Stimulated activated naive CD4-positive, alpha-beta T cell treated with Interleukin-2 at 50 U/mL for 16 hours (primary cell): ENCODE results near the gene ATRIP.
A peak's percentile ranks its signal among the peaks of the same experiment; 100 is the strongest.
"Not testable (repeated sequence)": the region's sequence is repeated elsewhere in the genome, so short reads cannot be mapped to it uniquely, and the experiment has no call there.

Experiments
- DNase-seq: peaks from one replicate; lab custom pipeline; 2025; lab: John Stamatoyannopoulos, UW

Gene ATRIP

DNA sequence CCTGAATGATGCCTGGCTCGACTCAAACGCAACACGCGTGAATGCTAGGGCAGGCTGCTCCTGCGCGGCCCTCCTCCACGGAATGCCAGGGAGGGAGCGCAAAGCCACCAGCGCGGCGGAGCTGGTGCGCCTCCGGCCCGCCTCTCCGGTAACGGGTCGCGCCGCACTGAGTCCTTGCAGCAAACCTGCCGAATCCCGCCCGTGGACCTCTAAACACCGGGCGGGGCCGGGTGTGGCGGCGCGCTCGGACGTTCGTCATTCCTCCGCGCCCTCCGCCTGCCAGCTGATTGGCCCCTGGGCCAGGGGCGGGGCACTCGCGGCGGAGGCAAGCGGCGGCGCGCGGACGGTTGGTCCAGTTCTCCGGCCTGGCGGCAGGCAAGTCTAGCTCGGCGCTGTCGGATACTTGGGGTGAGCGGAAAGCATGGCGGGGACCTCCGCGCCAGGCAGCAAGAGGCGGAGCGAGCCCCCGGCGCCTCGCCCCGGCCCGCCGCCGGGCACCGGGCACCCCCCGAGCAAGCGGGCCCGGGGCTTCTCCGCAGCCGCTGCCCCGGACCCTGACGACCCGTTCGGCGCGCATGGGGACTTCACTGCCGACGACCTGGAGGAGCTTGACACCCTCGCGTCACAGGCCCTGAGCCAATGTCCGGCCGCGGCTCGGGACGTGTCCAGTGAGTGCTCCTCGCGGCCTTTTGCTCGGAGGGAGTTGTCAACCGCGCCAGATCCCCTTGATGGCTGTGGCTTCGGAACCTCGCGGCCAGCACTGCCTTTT lies at the start of gene ATRIP:
Gene ATRIP (plus strand): TSS at position 313 of the 769 bp plus-strand sequence. CDS start 109 bp downstream, at position 422.
- peak; percentile 82 for DNase-seq

GRCh38 chr3:48397767-48398681 lies 48.5 kb upstream of the ATRIP start:
- DNase-seq = no peak

GRCh38 chr3:48398701-48399386 lies 47.7 kb upstream of the ATRIP start:
- no peak for DNase-seq

DNA sequence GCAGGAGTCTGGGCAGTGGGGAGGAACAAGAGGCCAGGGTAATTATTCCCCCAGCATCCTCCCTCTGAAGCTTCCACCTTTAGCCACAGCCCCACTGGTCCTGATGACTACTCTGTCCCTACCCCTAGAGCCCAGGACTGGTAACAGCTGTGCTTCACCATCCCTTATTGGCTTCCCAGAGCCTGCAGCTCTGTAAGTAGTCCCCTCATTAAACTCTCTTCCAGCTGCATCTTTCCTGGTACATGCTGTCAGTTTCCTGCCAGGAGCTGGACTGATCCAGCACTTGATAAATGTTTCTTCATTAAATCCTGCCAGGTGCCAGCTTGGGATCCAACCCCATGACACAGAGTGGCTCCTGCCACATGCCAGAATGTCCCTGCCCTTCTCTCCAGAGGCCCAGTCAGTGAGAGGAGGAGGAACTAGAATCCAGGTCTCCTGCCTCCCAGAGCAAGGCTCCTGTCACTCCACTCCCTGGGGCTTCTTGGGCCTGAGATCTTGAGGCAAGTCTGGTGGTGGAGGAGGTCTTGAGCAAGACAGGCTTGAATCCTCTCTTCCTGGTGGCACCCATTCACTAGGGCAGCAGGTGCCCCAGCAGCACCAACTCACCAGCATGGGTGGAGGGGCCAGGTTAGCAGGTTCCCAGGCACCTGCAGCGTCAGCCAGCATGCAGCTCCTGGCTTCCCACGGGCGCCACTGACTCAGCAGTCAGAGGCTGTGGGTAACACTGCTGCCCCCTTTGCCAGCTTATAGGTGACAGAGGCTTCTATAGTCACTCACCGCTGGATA lies 47.0 kb upstream of the ATRIP start:
- no peak for DNase-seq

- DNase-seq = peak; percentile 29
Measured at GRCh38 chr3:48400824-48401433, 45.6 kb upstream of the ATRIP start.

GRCh38 chr3:48401434-48401901 lies 45.1 kb upstream of the ATRIP start:
- DNase-seq = not testable (repeated sequence)

- no peak for DNase-seq
Measured at GRCh38 chr3:48402281-48402732, 44.2 kb upstream of the ATRIP start.

DNA sequence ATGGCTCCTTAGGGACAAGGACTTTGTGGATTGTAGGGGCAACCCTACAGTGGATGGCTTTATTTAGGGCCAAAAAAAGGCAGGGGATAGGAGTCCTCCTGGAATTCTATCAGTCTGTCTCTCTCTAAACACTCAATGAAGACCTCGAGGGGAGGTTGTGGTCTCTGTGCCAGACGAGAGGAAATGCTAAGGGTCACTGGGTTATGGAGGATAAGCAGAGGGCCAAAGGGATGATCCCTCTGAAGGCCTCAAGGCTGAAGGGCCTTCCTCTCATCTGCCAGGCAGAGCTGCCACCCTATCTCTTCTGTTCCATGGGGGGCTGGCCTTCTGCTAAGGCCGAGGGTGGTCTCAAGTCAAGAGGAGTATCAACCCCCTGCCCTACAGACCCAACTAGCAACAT lies 43.6 kb upstream of the ATRIP start:
- no peak for DNase-seq

DNA sequence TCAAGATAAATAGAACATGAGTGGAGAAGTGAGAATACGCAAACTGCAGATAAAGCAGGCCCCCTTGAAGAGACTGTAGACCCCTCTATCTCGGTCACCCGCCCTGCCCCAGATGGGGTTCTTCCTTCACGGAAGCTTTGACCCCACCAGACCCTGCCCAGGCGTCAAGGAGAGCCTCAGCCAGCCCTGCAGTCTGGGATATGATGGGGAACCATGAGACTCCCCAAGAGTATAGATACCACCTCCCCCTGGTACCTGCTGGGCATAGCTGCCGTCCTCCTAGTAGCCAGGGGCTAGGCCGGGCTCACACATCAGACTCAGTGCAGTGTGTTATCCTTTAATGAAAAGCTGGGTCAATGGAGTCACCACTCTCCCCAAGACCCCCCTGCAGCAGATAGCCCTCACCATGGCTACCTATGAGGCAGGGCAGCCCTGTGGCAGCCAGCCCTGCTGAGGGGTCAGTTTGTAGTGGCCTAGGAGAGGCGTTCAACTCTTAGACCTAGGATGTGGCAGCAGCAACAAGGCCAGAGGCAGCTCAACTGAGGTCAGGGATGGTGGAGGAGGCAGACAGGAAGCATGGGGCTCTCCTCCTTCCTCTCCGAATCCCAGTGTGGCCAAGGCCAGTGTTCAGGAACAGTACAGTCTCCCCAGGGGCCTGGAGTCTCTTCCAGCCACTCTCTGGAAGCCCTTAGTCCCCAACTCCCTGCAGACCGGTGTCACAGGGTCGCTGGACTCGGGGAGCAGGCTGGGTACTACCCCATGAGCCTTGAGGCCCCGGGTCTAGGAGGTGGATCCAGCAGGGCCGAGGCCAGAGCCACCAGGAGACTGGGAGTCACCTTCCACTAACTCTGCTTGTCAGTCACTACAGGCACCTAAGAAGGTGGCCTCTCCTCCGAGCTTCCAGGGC lies 42.8 kb upstream of the ATRIP start:
- DNase-seq = no peak

DNA sequence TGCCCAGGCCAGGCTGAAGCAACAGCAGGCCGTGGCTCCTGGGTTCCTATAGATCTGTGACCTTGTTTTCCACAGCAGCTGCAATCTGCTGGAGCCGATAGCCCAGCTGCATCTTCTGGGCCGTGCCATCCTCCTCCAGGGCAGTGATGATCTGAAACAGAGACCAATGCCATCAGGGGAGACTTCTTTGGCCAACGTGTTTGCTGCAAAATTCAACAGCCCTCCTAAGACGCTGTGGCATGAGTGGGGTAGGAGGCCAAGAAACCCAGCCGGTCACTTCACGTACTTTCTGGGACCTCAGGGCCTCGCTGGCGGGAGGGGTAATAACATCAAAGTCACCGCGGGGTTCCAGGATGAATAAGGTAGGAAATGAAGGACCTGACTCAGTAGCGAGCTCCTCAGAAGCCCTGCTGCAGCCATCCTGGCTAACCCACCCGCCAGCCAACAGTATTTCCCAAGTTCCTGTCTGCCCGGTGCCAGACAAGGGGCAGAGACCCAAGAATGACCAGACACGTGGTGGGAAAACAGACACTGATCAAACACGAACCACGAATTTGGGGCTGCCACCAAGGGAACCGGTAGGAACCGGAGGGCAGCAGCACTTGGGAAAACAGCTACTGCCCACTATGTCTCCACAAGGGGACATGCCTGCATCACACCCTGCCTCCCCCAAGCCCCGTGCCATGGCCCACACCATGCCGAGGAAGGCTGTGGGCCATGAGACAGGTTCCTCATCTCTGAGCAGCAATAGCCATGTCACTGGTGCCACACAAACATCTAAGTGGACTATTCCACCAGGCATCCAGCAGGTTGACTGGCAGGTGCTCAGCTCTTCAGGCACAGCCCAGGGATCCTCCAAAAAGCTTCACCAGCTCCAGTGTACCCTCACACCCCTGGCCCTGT lies 41.8 kb upstream of the ATRIP start:
- no peak for DNase-seq

DNA sequence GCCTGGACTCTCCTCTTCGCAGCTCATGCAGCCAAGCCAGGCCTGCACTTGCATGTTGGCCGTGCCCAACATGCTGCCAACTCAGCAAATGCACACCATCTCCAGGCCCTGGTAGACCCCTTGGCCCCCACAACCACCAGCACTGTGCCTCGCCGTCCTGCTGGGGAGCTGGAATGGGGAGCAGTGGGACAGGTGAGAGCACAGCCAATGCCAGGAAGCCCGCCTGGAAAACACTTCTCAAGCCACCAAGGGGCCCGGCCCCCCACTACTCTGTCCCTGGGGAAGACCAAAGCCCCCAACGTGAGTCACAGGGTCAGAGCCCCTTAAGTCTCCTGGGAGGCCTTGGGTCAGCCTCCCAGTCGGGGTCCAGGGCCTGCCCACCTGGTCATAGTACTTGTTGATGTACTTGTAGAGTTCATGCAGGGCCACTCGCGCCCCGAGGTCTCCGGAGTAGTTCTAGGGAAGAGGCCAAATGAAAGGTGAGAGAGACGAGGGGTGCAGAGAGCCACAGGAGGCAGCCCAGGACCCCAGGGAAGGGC lies 41.1 kb upstream of the ATRIP start:
- no peak for DNase-seq

DNA sequence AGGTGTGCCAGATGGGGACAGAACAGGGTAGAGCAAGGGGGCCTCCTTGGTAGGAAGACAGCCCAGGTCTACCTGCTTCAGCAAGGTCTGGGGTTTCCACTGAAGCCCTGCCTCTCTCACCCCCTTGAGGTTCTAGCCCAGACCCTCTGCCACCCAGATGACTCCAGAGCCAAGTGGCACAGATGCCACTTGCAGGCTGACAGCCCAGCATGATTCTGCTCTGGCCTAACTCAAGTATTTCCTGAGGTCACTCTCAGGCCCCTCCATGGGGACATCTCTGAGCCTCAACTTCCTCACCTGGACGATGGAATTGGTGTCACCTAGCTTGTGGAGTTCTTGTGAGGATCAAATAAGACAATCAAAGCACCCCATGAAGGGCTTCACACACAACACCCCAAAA lies 40.6 kb upstream of the ATRIP start:
- DNase-seq = no peak

- no peak for DNase-seq
Measured at GRCh38 chr3:48406443-48407431, 39.8 kb upstream of the ATRIP start.

DNA sequence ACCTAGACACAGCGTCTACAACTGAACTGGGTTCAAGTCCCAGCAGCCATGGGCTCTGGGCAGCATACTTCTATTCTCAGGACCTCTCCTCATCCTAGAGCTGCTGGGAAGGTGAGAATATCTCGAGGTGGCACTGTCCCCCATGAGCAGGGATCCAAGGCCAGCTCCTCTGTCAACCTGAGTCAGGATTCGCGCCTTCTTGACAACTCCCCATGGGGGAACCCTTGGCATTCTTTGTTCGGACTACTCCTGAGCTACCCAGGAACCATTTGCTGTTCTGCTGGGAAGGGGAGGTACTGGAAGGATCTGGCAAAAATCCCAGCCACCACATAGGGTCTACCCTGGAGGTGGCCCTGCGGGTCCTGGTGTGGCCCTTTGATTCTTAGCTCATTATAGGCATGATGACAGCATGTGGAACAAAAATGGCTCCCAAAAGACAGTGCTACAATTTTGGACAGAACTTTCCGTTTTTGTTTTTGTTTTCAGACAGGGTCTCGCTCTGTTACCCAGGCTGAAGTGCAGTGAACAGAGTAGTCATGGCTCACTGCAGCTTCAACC lies 38.9 kb upstream of the ATRIP start:
- DNase-seq = no peak

GRCh38 chr3:48408823-48409281 lies 37.7 kb upstream of the ATRIP start:
- no peak for DNase-seq

GRCh38 chr3:48409291-48410201 lies 37.0 kb upstream of the ATRIP start:
- no peak for DNase-seq
